ENCODE measurements around the gene TNFRSF11A. TPM values are rescaled to one million over a fixed set of nuclear protein-coding genes. Genes with fewer than 3 reads are reported as not detected.

TNFRSF11A gene
- total RNA-seq, 1 experiment from 2014 or later: 2.3 TPM

DNA sequence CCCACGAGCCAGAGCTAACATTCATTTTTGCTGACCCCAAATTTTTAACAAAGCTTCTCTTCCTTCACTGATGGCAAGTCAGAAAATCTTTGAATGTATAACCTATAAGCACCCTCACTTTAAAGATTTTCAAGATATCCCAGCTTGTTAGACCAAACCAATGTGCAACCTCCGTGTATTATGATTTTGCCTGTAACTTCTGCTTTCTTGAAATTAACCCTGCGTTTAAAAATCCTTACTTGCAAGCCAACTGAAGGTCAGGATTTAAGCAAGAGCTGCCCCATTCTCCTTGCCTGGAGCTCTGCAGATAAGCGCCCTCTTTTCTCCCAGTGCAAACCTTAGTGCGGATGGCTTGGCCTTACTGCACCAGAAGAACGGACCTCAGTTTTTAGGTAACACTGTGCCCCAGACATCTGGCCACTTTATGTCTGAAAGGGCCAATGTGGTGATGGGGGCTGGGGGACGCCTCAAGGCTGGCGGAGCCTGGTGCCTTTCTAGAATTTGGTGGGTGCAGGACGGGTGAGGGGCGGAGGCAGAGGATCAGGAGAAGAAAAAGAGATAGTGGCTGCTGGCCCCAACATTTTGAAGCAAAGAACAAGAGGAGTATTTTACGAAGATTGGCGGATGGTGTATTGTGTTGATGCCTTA, 805 bp upstream of the TNFRSF11A start:
- TF ChIP-seq, protein P1, sequence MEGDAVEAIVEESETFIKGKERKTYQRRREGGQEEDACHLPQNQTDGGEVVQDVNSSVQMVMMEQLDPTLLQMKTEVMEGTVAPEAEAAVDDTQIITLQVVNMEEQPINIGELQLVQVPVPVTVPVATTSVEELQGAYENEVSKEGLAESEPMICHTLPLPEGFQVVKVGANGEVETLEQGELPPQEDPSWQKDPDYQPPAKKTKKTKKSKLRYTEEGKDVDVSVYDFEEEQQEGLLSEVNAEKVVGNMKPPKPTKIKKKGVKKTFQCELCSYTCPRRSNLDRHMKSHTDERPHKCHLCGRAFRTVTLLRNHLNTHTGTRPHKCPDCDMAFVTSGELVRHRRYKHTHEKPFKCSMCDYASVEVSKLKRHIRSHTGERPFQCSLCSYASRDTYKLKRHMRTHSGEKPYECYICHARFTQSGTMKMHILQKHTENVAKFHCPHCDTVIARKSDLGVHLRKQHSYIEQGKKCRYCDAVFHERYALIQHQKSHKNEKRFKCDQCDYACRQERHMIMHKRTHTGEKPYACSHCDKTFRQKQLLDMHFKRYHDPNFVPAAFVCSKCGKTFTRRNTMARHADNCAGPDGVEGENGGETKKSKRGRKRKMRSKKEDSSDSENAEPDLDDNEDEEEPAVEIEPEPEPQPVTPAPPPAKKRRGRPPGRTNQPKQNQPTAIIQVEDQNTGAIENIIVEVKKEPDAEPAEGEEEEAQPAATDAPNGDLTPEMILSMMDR (IDR thresholded peaks at IDR 0.05; ENCODE audit: unreplicated experiment): no peak
- Mint-ChIP-seq H3K27me3 (ENCODE audit: insufficient read depth, unreplicated experiment) (peaks cover 30% of the 10 kb centered on the region), H3K9me3 (ENCODE audit: unreplicated experiment) (no peaks in the 10 kb centered on the region), H3K4me3 (ENCODE audit: unreplicated experiment) (peak overlapping the region; percentile 59), H3K36me3 (ENCODE audit: insufficient read depth, unreplicated experiment) (no peaks in the 10 kb centered on the region), H3K27ac (ENCODE audit: low read depth, unreplicated experiment) (no peak overlapping the region), H3K4me1 (ENCODE audit: insufficient read depth, unreplicated experiment) (peaks cover 13% of the 10 kb centered on the region)
- intact Hi-C loops (cut with micrococcal nuclease): no loop called here
- no peak for DNase-seq (ENCODE audit: unreplicated experiment)
- ChIA-PET CTCF (interaction anchor here (0.5 to 1.6 kb wide), 10 partner anchors 9 to 1002 kb away, joined by 3 to 4 read pairs (median 3); no protein-coding TSS in a partner anchor), POLR2A (interaction anchor here (0.6 to 2.0 kb wide), 7 partner anchors 9 to 204 kb away, joined by 3 to 6 read pairs (median 3); no protein-coding TSS in a partner anchor)
- no TSS peak for BruUV-seq (replicated peaks)

DNA sequence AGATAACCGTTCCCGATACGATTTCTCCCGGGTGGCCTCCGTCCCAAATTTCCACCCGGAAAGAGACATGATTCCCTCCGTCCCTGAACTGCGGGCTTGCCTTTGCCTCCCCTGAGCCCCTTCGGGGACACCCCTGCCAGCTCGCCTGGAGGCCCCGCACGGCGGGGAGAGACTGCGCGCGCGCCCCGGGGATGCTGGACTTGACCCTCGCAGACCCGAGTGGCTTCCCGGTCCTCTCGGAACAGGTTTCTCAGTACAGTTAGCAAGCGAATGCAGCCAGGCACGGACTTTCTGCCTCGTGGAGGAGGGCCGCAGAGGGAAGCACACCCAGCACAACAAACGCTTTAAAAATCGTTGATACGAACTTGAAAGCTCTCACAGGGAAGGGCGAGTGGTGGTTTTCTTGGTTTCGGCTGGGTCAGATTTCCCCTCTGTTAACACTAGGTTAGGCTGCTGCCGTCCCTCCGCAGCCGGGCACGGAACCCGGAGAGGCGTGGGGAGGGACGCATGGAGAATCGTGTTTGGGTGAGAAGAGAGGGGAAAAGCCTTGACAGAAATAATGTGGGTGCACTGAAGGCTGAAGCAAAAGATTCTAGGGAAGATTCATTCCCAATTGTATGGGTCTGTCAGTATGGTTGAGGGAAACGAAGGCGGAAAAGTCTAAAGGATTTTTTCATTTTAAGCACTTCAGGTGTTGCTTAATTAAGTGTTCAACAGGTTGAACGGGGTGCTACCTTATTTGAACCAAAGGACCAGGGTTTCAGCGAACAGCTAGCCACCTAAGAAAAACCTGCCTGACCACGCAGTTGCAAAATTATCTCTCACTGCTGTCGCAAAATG, 916 bp downstream of the TNFRSF11A start:
- Mint-ChIP-seq H3K27me3 (ENCODE audit: insufficient read depth, unreplicated experiment) (peaks cover 30% of the 10 kb centered on the region), H3K4me1 (ENCODE audit: insufficient read depth, unreplicated experiment) (peaks cover 18% of the 10 kb centered on the region), H3K9me3 (ENCODE audit: unreplicated experiment) (no peaks in the 10 kb centered on the region), H3K27ac (ENCODE audit: low read depth, unreplicated experiment) (no peak overlapping the region), H3K4me3 (ENCODE audit: unreplicated experiment) (peak overlapping the region; percentile 75), H3K36me3 (ENCODE audit: insufficient read depth, unreplicated experiment) (no peaks in the 10 kb centered on the region)
- CTCF ChIA-PET: interaction anchor here (0.6 to 3.0 kb wide), 6 partner anchors 70 to 523 kb away, joined by 3 to 12 read pairs (median 4); no protein-coding TSS in a partner anchor
- BruUV-seq (replicated peaks): TSS peak; percentile 24
- POLR2A ChIA-PET: interaction anchor here (0.7 to 1.6 kb wide), 6 partner anchors 9 to 384 kb away, joined by 3 to 6 read pairs (median 3); partner anchors contain the start of gene ZCCHC2
- intact Hi-C loops (cut with micrococcal nuclease): loop anchor here (1.0 to 5.0 kb wide), 2 partner anchors 144 to 258 kb away; no protein-coding TSS in a partner anchor
- TF ChIP-seq, protein P1 (IDR thresholded peaks at IDR 0.05; ENCODE audit: unreplicated experiment): no peak
- peak; percentile 18 for DNase-seq (ENCODE audit: unreplicated experiment)

DNA sequence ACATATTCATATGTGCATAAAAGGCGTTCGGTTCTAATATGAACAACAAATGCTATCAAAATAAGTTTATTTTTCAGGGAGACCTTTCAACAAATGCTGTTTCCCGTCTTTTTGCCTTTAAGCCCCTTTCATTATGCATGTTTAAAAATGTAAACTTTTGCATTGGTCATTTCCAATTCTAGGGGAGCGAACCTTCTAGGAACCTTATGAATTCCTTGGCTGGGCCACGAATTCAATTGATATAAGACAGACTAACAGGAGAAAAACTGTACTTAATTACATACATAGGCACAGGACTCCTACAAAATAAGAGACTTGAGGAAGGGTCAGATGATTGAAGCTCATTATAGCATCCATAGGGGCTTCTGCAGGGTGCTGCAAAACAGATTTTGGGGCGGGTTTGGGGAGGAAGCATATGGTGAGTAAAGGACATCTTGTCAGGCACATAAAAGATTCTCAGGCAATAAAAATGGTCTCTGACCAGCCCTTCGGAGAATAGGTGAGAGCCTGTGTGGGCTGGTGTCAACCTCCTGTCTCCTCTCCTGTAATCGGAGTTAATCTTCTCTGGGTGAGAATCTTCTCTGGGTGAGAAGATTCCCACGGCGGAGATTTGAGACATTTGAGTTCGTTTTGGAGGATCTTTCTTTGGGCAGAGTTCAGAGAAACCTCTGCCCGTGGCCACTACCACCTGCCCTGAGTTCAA, 1.7 kb downstream of the TNFRSF11A start:
- H3K9me3 Mint-ChIP-seq (ENCODE audit: unreplicated experiment): no peaks in the 10 kb centered on the region
- no peaks in the 10 kb centered on the region for H3K36me3 Mint-ChIP-seq (ENCODE audit: insufficient read depth, unreplicated experiment)
- peaks cover 18% of the 10 kb centered on the region for H3K4me1 Mint-ChIP-seq (ENCODE audit: insufficient read depth, unreplicated experiment)
- no peak for DNase-seq (ENCODE audit: unreplicated experiment)
- intact Hi-C loops (cut with micrococcal nuclease): loop anchor here (5.0 kb wide), 1 partner anchor 144 kb away; no protein-coding TSS in a partner anchor
- TF ChIP-seq, protein P1 (IDR thresholded peaks at IDR 0.05; ENCODE audit: unreplicated experiment): no peak
- peaks cover 27% of the 10 kb centered on the region for H3K27me3 Mint-ChIP-seq (ENCODE audit: insufficient read depth, unreplicated experiment)
- peak overlapping the region; percentile 75 for H3K4me3 Mint-ChIP-seq (ENCODE audit: unreplicated experiment)
- H3K27ac Mint-ChIP-seq (ENCODE audit: low read depth, unreplicated experiment): no peak overlapping the region
- ChIA-PET CTCF (interaction anchor here (0.5 to 3.0 kb wide), 3 partner anchors 11 to 747 kb away, joined by 3 to 12 read pairs (median 5); no protein-coding TSS in a partner anchor), POLR2A (interaction anchor here (0.6 to 1.6 kb wide), 3 partner anchors 10 to 195 kb away, joined by 3 to 6 read pairs (median 3); partner anchors contain the start of gene ZCCHC2)
- BruUV-seq (replicated peaks): no TSS peak
